Myocyte (in vitro differentiated cells): ENCODE measurements around the gene CACNB3. TPM values are rescaled to one million over a fixed set of nuclear protein-coding genes. Genes with fewer than 3 reads are reported as not detected.

Experiments
- microRNA-seq: library from miRNA; unstranded; fragments of <30 nt; microRNA quantifications from one replicate; pipeline ENCODE4, GENCODE V29; 2016
- total RNA-seq: library from RNA; depleted of rRNA; stranded (reverse); fragments of >200 nt; gene quantifications from 2 replicates; pipeline ENCODE4 v1.2.3, GENCODE V29; 2014

CACNB3 gene
- total RNA-seq, 1 donor from 2014 or later: 8.5 TPM

Small RNA genes lying within 50 kb of the gene (microRNA-seq; reads per million reads assigned to microRNA genes)
- gene MIR4701: not detected

Other genes with a start within 250 kb of the CACNB3 start
- not detected in 2 replicates for gene LALBA, start 248.4 kb upstream of the CACNB3 start, total RNA-seq
- gene KANSL2, start 136.3 kb upstream of the CACNB3 start, total RNA-seq: 25.4 and 54.8 TPM in 2 replicates
- gene CCNT1, start 101.8 kb upstream of the CACNB3 start, total RNA-seq: 35.1 and 37.5 TPM in 2 replicates
- 32.9 and 44.2 TPM in 2 replicates for gene ADCY6, start 29.4 kb upstream of the CACNB3 start, total RNA-seq
- 60.4 and 61.2 TPM in 2 replicates for gene DDX23, start 33.7 kb downstream of the CACNB3 start, total RNA-seq
- not detected in 2 replicates for gene RND1, start 47.4 kb downstream of the CACNB3 start, total RNA-seq
- gene FKBP11, start 107.0 kb downstream of the CACNB3 start, total RNA-seq: 4.3 and 8.0 TPM in 2 replicates
- 47.6 and 54.1 TPM in 2 replicates for gene ARF3, start 139.0 kb downstream of the CACNB3 start, total RNA-seq
- 0.83 and 1.4 TPM in 2 replicates for gene WNT10B, start 153.2 kb downstream of the CACNB3 start, total RNA-seq
- gene WNT1, start 159.8 kb downstream of the CACNB3 start, total RNA-seq: not detected in 2 replicates
- 3.4 and 12.3 TPM in 2 replicates for gene DDN, start 180.9 kb downstream of the CACNB3 start, total RNA-seq
- 67.0 and 76.0 TPM in 2 replicates for gene PRKAG1, start 200.3 kb downstream of the CACNB3 start, total RNA-seq
- gene KMT2D, start 242.3 kb downstream of the CACNB3 start, total RNA-seq: 26.6 and 32.2 TPM in 2 replicates